ENCODE measurements around the gene TBPL1.
"Not testable (repeated sequence)": the region's sequence is repeated elsewhere in the genome, so short reads cannot be mapped to it uniquely, and the experiment has no call there.

Gene TBPL1

GRCh38 chr6:133951881-133952814 lies 876 bp upstream of the TBPL1 start:
- peak; percentile 82 for FAIRE-seq
- no peak for DNase-seq (ENCODE audit: extremely low spot score, insufficient read length, low read depth)

- DNase-seq (ENCODE audit: extremely low spot score, insufficient read length, low read depth) (no peak), FAIRE-seq (peak; percentile 35)
Measured at GRCh38 chr6:133953634-133954415, 801 bp downstream of the TBPL1 start.

GRCh38 chr6:133954657-133955576 lies 1.9 kb downstream of the TBPL1 start:
- FAIRE-seq (no peak), DNase-seq (ENCODE audit: extremely low spot score, insufficient read length, low read depth) (no peak)

GRCh38 chr6:133955582-133956415 lies 2.8 kb downstream of the TBPL1 start:
- DNase-seq (ENCODE audit: extremely low spot score, insufficient read length, low read depth) (no peak), FAIRE-seq (no peak)

- no peak for FAIRE-seq
- no peak for DNase-seq (ENCODE audit: extremely low spot score, insufficient read length, low read depth)
Measured at GRCh38 chr6:133956416-133957049, 3.5 kb downstream of the TBPL1 start.

- DNase-seq (ENCODE audit: extremely low spot score, insufficient read length, low read depth) (no peak), FAIRE-seq (no peak)
Measured at GRCh38 chr6:133957227-133957626, 4.2 kb downstream of the TBPL1 start.

GRCh38 chr6:133957780-133958242 lies 4.8 kb downstream of the TBPL1 start:
- peak; percentile 33 for FAIRE-seq
- no peak for DNase-seq (ENCODE audit: extremely low spot score, insufficient read length, low read depth)

- no peak for FAIRE-seq
Measured at GRCh38 chr6:133958791-133959190, 5.8 kb downstream of the TBPL1 start.

GRCh38 chr6:133959667-133960368 lies 6.8 kb downstream of the TBPL1 start:
- DNase-seq (ENCODE audit: extremely low spot score, insufficient read length, low read depth) (no peak), FAIRE-seq (no peak)

More at GRCh38 chr6:133958791-133959190, 5.8 kb downstream of the TBPL1 start:
- DNase-seq (ENCODE audit: extremely low spot score, insufficient read length, low read depth) = no peak

GRCh38 chr6:133961831-133962230 lies 8.8 kb downstream of the TBPL1 start:
- DNase-seq (ENCODE audit: extremely low spot score, insufficient read length, low read depth) (no peak), FAIRE-seq (no peak)

- no peak for FAIRE-seq
- no peak for DNase-seq (ENCODE audit: extremely low spot score, insufficient read length, low read depth)
Measured at GRCh38 chr6:133964052-133964451, 11.0 kb downstream of the TBPL1 start.

- no peak for FAIRE-seq
- no peak for DNase-seq (ENCODE audit: extremely low spot score, insufficient read length, low read depth)
Measured at GRCh38 chr6:133964702-133965101, 11.7 kb downstream of the TBPL1 start.

GRCh38 chr6:133965817-133966360 lies 12.9 kb downstream of the TBPL1 start:
- DNase-seq (ENCODE audit: extremely low spot score, insufficient read length, low read depth) = no peak
- FAIRE-seq = no peak

GRCh38 chr6:133966654-133967329 lies 13.8 kb downstream of the TBPL1 start:
- FAIRE-seq (peak; percentile 50), DNase-seq (ENCODE audit: extremely low spot score, insufficient read length, low read depth) (no peak)

GRCh38 chr6:133967347-133967746 lies 14.3 kb downstream of the TBPL1 start:
- DNase-seq (ENCODE audit: extremely low spot score, insufficient read length, low read depth) = no peak

GRCh38 chr6:133967835-133968234 lies 14.8 kb downstream of the TBPL1 start:
- DNase-seq (ENCODE audit: extremely low spot score, insufficient read length, low read depth); FAIRE-seq: not testable (repeated sequence)

More at GRCh38 chr6:133967347-133967746, 14.3 kb downstream of the TBPL1 start:
- no peak for FAIRE-seq
